ENCODE results near the gene ALOX5AP. TPM values are rescaled to one million over a fixed set of nuclear protein-coding genes. Genes with fewer than 3 reads are reported as not detected.

ALOX5AP gene
- total RNA-seq, result not detected in 2 replicates

DNA sequence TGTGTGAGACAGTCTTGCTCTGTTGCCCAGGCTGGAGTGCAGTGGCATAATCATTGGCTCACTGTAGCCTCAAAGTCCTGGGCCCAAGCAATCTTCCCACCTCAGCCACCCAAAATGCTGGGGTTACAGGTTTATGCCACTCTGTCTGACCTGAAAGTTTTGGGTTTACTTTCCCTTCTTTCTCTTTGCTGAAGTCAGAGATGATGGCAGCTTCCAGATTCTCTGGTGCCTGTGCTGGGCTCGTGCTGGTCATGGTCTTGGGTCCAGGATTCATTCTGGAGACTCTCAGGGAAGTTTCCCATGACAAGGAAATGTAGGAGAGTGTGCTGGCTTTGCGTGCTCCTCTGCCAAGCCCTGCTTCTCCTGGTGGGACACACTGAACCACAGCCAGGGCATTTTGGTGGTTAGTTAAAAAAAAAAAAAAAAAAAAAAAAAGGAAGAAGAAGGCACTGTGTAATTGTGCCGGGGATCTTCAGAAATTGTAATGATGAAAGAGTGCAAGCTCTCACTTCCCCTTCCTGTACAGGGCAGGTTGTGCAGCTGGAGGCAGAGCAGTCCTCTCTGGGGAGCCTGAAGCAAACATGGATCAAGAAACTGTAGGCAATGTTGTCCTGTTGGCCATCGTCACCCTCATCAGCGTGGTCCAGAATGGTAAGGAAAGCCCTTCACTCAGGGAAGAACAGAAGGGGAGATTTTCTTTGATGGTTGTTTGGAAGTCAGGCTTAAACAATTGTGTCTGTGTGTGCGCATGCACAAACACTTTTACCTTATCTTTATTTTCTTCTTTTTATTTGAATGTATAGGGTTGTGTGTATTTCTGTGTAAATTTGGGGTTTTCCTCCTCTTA is at the start of gene ALOX5AP:
TSS of gene ALOX5AP (plus strand) at position 519 of the 847 bp plus-strand sequence. CDS start at position 582, 63 bp downstream.

Other genes with a start within 250 kb of the ALOX5AP start
- 11.3 and 12.9 TPM in 2 replicates for gene USPL1, start 117.6 kb upstream of the ALOX5AP start, total RNA-seq
- gene MEDAG, start 170.7 kb downstream of the ALOX5AP start, total RNA-seq, result 22.1 and 55.1 TPM in 2 replicates
- gene TEX26, start 197.1 kb downstream of the ALOX5AP start, total RNA-seq, result not detected in 2 replicates